ENCODE measurements around the gene TSPAN1.

GRCh38 chr1:46187106-46187869 lies 12.4 kb downstream of the TSPAN1 start:
- TF ChIP-seq POLR2A (IDR thresholded peaks at IDR 0.05; ENCODE audit: low read depth, low read length) (no peak), POLR2AphosphoS5 (IDR thresholded peaks at IDR 0.05; ENCODE audit: low read depth, low read length) (no peak), TAF1 (IDR thresholded peaks at IDR 0.05; ENCODE audit: borderline replicate concordance, low read depth, low read length) (no peak)

Measured in GM12892 (cell line).